Activated CD4-positive, alpha-beta memory T cell treated with anti-CD3 and anti-CD28 coated beads for 36 hours (primary cell): ENCODE data around the gene DCTN2. TPM values are rescaled to one million over a fixed set of nuclear protein-coding genes. Genes with fewer than 3 reads are reported as not detected.

Source experiments
- CTCF ChIA-PET: fragments of 350-600 bp; sonication (Branson Sonifier 250); formaldehyde crosslinking; loops from one replicate; lab custom pipeline; 2021; ENCODE audit warnings: antibody characterized with exemption, inconsistent platforms; lab: Charles Lee
- POLR2A ChIA-PET: fragments of 350-600 bp; sonication (Branson Sonifier 250); formaldehyde crosslinking; loops from one replicate; lab custom pipeline; 2021; ENCODE audit warnings: antibody characterized with exemption; lab: Charles Lee
- DNase-seq: peaks from one replicate; pipeline ENCODE4 v3.0.0-alpha.2; 2020
- H3K27ac Mint-ChIP-seq: one replicate; pipeline ENCODE4 v1.8.0; 2021; ENCODE audit warnings: mixed read lengths
- H3K27me3 Mint-ChIP-seq: one replicate; pipeline ENCODE4 v1.8.0; 2021; ENCODE audit warnings: mixed read lengths
- H3K36me3 Mint-ChIP-seq: one replicate; pipeline ENCODE4 v1.8.0; 2021; ENCODE audit warnings: mixed read lengths
- H3K4me1 Mint-ChIP-seq: one replicate; pipeline ENCODE4 v1.8.0; 2021; ENCODE audit warnings: low read depth, mixed read lengths
- H3K4me3 Mint-ChIP-seq: one replicate; pipeline ENCODE4 v1.8.0; 2021; ENCODE audit warnings: mild to moderate bottlenecking, mixed read lengths
- H3K9me3 Mint-ChIP-seq: one replicate; pipeline ENCODE4 v1.8.0; 2021; ENCODE audit warnings: mixed read lengths
- intact Hi-C: fragments of 100-400 bp; cut with micrococcal nuclease; formaldehyde crosslinking; loops from one replicate; pipeline ENCODE4 v1.15.1; 2023
- total RNA-seq, 2 experiments: library from RNA; stranded (reverse); gene quantifications; one replicate each; pipeline ENCODE4 v1.2.3, GENCODE V29; 2021

DCTN2 gene
- total RNA-seq, 2 experiments from 2014 or later = 81.0 to 85.2 TPM

DNA sequence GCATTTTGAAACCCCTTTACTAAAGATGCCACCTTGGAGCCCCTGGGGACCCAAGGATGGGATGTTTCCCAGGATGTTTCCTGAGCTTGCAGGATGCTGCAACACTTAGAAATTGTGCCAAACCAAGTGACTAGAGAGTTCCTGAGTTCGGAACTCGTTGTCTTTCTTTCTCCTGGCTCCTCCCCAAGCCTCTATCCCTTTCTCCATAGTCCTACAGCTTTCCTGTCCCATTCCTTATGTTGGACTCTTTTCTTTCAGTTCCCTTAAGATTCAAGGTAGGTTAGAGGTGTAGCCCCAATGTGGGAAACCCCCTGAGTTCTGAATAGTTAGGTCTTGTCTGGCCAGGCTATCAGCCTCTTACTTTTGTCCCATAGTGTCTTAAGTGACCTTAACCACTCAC is 1.5 kb upstream of the DCTN2 start:
- peaks cover 46% of the 10 kb centered on the region for H3K4me1 Mint-ChIP-seq
- H3K27me3 Mint-ChIP-seq = peaks cover 5% of the 10 kb centered on the region
- H3K4me3 Mint-ChIP-seq = no peak overlapping the region
- no peak overlapping the region for H3K27ac Mint-ChIP-seq
- no peaks in the 10 kb centered on the region for H3K9me3 Mint-ChIP-seq
- intact Hi-C loops = loop anchor here (5.0 kb wide), 1 partner anchor 194 kb away; no protein-coding TSS in a partner anchor
- ChIA-PET POLR2A (no interaction called here), CTCF (no interaction called here)
- peaks cover 13% of the 10 kb centered on the region for H3K36me3 Mint-ChIP-seq
- DNase-seq = no peak

DNA sequence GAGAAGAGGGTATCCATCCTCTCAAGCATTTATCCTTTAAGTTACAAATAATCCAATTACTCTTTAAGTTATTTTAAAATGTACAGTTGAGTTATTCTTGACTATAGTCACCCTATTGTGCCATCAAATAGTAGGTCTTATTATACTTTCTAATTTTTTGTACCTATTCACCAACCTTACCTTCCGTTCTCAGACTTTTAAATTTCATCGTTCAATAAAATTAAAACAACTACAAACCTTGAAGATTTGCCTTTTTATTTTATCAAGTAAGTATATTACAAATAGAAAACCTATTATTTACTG is 972 bp upstream of the DCTN2 start:
- H3K36me3 Mint-ChIP-seq = peaks cover 13% of the 10 kb centered on the region
- no peak overlapping the region for H3K27ac Mint-ChIP-seq
- no peaks in the 10 kb centered on the region for H3K9me3 Mint-ChIP-seq
- H3K27me3 Mint-ChIP-seq = peaks cover 5% of the 10 kb centered on the region
- peaks cover 49% of the 10 kb centered on the region for H3K4me1 Mint-ChIP-seq
- no peak overlapping the region for H3K4me3 Mint-ChIP-seq
- intact Hi-C loops = loop anchor here (5.0 kb wide), 1 partner anchor 194 kb away; no protein-coding TSS in a partner anchor
- no peak for DNase-seq
- POLR2A ChIA-PET = no interaction called here
- CTCF ChIA-PET = no interaction called here

DNA sequence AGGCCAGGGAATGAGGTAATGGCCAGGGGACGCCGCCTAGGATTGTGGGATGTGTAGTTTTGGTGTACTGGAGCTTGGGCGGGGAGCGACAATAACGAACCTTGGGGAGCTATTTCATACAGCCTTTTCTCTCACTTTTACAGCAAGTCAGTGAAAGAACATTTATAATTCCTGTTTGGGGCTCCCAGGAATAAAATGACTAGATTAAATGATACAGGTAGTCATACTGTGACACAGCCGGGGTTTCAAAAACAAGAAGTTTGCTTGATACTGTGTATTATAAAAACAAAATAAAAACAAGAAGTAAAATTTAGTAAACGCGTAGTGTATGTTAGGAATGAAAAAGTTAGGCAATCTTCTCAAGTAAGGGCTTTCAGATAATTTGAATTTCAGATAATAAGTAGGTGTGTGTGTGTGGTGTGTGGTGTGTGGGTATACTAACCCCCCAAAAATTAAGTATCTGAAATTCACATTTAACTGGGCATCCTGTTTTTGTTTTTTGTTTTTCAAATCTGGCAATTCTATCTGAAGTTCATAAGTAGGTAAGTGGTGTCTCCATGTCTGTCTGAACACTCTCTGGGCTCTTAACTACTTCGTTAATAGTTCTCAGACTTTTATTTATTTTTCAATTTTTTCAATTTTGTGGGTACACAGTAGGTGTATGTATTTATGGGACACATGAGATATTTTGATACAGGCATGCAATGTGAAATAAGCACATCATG is 458 bp upstream of the DCTN2 start:
- POLR2A ChIA-PET = interaction anchor here (0.6 to 1.8 kb wide), 6 partner anchors 12 to 44 kb away, joined by 3 to 7 read pairs (median 4); partner anchors contain the start of genes DDIT3 and MBD6
- CTCF ChIA-PET = interaction anchor here (1.0 to 2.2 kb wide), 6 partner anchors 22 to 88 kb away, joined by 3 to 10 read pairs (median 4); partner anchors contain the start of gene GLI1
- intact Hi-C loops = loop anchor here (1.0 to 5.0 kb wide), 6 partner anchors 25 to 195 kb away; partner anchors contain the start of genes ARHGAP9, MBD6 and PIP4K2C
- Mint-ChIP-seq H3K36me3 (peaks cover 13% of the 10 kb centered on the region), H3K4me1 (peaks cover 49% of the 10 kb centered on the region), H3K4me3 (peak overlapping the region; percentile 97), H3K27me3 (peaks cover 5% of the 10 kb centered on the region), H3K27ac (no peak overlapping the region), H3K9me3 (no peaks in the 10 kb centered on the region)
- DNase-seq = no peak

DNA sequence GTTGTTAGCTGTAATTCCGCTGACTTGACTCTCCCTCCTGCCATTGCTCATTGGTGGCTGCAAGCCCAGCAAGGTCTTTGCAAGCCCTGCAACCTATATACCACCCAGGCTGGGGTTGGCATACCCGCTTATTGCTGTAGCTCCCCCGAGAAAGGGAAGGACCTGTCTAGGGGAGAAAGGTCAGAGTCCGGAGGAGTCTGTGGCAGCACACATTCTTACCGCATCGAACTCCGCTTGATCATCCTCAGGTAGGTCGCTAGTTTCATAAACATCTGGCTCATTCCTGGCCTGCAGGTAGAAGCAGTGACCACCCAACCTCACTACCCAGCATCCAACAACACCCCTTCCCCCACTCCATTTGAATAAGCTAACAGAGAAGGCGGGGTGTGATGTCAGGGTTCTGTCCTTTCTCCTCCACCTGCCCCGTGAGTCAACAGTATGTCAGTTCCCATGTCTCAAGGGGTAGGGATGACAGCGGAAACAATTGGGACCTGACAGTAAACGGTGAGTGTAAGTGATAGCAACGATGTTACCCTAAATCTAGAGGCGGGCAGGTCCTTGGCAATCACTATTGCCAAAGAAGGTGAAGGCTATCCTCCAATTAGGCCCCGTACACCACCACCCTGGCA is 1.1 kb downstream of the DCTN2 start:
- peaks cover 17% of the 10 kb centered on the region for H3K36me3 Mint-ChIP-seq
- POLR2A ChIA-PET = interaction anchor here (1.2 to 1.8 kb wide), 4 partner anchors 10 to 26 kb away, joined by 4 to 8 read pairs (median 6); partner anchors contain the start of genes DDIT3 and MBD6
- H3K9me3 Mint-ChIP-seq = no peaks in the 10 kb centered on the region
- H3K4me1 Mint-ChIP-seq = peaks cover 49% of the 10 kb centered on the region
- CTCF ChIA-PET = interaction anchor here (1.2 to 2.2 kb wide), 5 partner anchors 9 to 46 kb away, joined by 3 to 10 read pairs (median 6); no protein-coding TSS in a partner anchor
- peak; percentile 40 for DNase-seq
- peak overlapping the region; percentile 87 for H3K27ac Mint-ChIP-seq
- H3K27me3 Mint-ChIP-seq = peaks cover 5% of the 10 kb centered on the region
- intact Hi-C loops = loop anchor here (2.0 to 5.0 kb wide), 5 partner anchors 45 to 196 kb away; partner anchors contain the start of genes ARHGAP9 and PIP4K2C
- peak overlapping the region; percentile 97 for H3K4me3 Mint-ChIP-seq

DNA sequence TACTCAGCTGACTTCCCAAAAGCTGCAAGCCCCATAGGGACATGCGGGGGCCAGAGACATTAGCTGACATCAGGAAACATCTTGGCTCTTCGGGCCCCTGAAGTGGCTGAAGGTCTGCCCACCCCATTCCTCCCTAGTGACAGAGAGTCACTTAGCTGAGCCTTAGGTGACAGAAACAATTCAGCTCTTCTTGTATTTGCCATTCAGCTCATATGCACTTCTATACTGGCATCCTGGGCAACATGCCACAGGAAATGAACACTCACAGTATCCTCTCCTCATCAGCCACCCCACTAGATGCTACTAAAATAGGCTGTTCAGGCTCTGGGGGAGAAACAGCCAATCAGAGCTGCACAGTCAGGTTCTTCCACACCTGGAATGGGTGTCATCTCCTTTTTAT is 3.4 kb downstream of the DCTN2 start:
- no peak overlapping the region for H3K27ac Mint-ChIP-seq
- ChIA-PET CTCF (interaction anchor here (1.1 kb wide), 1 partner anchor 40 kb away, joined by 10 read pairs; no protein-coding TSS in a partner anchor), POLR2A (interaction anchor here (1.6 kb wide), 1 partner anchor 19 kb away, joined by 5 read pairs; no protein-coding TSS in a partner anchor)
- H3K27me3 Mint-ChIP-seq = peaks cover under 1% of the 10 kb centered on the region
- H3K9me3 Mint-ChIP-seq = no peaks in the 10 kb centered on the region
- H3K4me1 Mint-ChIP-seq = peaks cover 33% of the 10 kb centered on the region
- no peak overlapping the region for H3K4me3 Mint-ChIP-seq
- no peak for DNase-seq
- intact Hi-C loops = no loop called here
- H3K36me3 Mint-ChIP-seq = peaks cover 22% of the 10 kb centered on the region

DNA sequence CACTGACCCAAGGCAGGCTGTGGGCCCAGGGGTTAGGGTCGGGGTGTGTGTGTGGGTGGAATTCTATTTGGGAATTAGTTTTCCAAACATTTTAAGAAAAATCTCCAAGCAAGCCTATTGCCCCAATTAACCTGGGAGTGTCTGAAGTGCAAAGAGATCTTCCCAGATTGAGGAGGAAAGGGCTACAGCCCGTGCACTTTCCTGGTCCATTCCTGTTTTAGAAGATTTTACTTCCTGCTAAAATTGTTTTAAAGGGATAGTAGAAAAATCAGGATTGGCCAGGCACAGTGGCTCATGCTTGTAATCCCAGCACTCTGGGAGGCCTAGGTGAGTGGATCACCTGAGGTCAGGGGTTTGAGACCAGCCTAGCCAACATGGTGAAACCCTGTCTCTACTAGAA is 5.3 kb downstream of the DCTN2 start:
- H3K27ac Mint-ChIP-seq = no peak overlapping the region
- H3K27me3 Mint-ChIP-seq = no peaks in the 10 kb centered on the region
- H3K9me3 Mint-ChIP-seq = no peaks in the 10 kb centered on the region
- intact Hi-C loops = no loop called here
- POLR2A ChIA-PET = no interaction called here
- peaks cover 22% of the 10 kb centered on the region for H3K36me3 Mint-ChIP-seq
- peaks cover 25% of the 10 kb centered on the region for H3K4me1 Mint-ChIP-seq
- CTCF ChIA-PET = interaction anchor here (2.0 kb wide), 1 partner anchor 42 kb away, joined by 8 read pairs; no protein-coding TSS in a partner anchor
- DNase-seq = no peak
- no peak overlapping the region for H3K4me3 Mint-ChIP-seq

DNA sequence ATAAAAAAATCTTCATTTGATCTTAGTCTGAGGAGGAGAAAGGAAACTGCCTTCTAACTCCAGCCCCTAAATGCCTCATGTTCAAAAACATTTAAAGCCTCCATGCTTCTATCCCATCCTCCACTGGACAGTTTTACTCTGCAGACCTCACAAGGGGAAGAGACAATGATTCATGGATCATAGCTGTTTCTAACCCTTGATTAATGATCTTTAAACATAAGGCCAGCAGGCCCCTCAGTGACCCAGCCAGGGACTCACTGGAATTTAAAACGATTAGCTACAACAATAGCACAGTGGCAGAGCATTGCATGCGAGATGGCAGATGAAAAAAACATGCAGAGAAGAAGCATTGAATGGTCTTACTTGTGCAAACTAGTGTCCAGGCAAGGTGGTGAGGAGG is 6.0 kb downstream of the DCTN2 start:
- intact Hi-C loops = no loop called here
- Mint-ChIP-seq H3K9me3 (no peaks in the 10 kb centered on the region), H3K4me3 (no peak overlapping the region), H3K4me1 (peaks cover 23% of the 10 kb centered on the region), H3K27me3 (no peaks in the 10 kb centered on the region), H3K36me3 (peaks cover 17% of the 10 kb centered on the region), H3K27ac (no peak overlapping the region)
- DNase-seq = no peak
- ChIA-PET CTCF (interaction anchor here (2.0 kb wide), 1 partner anchor 42 kb away, joined by 8 read pairs; no protein-coding TSS in a partner anchor), POLR2A (no interaction called here)

DNA sequence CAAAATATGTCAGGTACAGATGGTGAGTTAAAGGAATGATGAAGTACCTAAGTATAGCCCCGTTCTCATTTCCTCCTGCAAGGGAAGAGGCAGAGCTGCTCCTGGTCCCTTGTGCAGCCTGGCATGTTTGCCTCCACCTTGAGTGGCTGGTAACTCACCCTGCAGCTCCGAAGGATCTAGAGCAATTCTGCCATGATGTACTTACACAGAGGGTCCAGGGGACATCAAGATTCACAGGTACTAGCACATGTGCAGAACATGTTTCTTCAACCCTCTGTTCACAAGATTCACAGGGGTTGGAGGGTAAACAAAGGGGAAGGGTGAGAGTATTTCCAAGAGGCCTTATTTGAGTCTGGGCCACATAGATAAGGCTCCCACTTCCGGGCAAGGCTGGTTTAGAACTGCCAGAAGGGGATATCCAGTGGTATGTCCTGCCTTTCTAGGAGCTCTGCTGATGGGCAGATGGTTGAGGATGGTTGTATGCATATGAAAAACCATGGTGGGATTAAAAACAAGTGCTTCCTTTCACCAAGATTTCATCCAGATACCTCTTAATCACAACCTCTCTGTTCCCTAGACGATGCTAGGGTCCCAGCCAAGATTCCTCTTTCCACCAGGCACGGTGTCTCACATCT is 7.7 kb downstream of the DCTN2 start:
- Mint-ChIP-seq H3K36me3 (peaks cover 15% of the 10 kb centered on the region), H3K4me3 (no peak overlapping the region), H3K27me3 (no peaks in the 10 kb centered on the region), H3K9me3 (no peaks in the 10 kb centered on the region), H3K4me1 (peaks cover 9% of the 10 kb centered on the region), H3K27ac (no peak overlapping the region)
- POLR2A ChIA-PET = interaction anchor here (1.2 kb wide), 1 partner anchor 16 kb away, joined by 6 read pairs; no protein-coding TSS in a partner anchor
- no peak for DNase-seq
- CTCF ChIA-PET = interaction anchor here (0.8 to 1.2 kb wide), 2 partner anchors 44 to 476 kb away, joined by 3 to 5 read pairs; no protein-coding TSS in a partner anchor
- intact Hi-C loops = no loop called here

DNA sequence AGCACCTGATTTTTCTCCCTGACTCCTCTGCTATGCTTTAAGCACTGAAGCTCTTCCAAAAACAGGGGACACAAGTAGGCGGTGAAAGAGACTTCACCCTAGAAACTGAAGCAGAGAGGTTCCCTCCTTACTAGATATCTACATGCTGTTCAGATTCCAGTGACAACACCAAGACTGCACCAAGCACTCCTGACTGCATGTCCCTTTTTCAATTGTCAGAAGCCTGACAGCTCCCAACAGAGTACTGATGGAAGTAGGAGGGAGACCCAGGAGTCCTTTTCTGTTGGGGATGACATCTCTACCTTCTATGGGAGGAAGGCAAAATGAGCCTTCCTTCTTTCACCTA is 10.4 kb downstream of the DCTN2 start:
- ChIA-PET CTCF (interaction anchor here (1.1 kb wide), 1 partner anchor 89 kb away, joined by 3 read pairs; no protein-coding TSS in a partner anchor), POLR2A (interaction anchor here (1.5 kb wide), 2 partner anchors 10 kb away, joined by 3 to 6 read pairs; partner anchors contain the start of gene DCTN2)
- Mint-ChIP-seq H3K4me3 (no peak overlapping the region), H3K4me1 (no peaks in the 10 kb centered on the region), H3K36me3 (peaks cover 34% of the 10 kb centered on the region), H3K27me3 (no peaks in the 10 kb centered on the region), H3K9me3 (no peaks in the 10 kb centered on the region), H3K27ac (no peak overlapping the region)
- intact Hi-C loops = no loop called here
- DNase-seq = no peak

DNA sequence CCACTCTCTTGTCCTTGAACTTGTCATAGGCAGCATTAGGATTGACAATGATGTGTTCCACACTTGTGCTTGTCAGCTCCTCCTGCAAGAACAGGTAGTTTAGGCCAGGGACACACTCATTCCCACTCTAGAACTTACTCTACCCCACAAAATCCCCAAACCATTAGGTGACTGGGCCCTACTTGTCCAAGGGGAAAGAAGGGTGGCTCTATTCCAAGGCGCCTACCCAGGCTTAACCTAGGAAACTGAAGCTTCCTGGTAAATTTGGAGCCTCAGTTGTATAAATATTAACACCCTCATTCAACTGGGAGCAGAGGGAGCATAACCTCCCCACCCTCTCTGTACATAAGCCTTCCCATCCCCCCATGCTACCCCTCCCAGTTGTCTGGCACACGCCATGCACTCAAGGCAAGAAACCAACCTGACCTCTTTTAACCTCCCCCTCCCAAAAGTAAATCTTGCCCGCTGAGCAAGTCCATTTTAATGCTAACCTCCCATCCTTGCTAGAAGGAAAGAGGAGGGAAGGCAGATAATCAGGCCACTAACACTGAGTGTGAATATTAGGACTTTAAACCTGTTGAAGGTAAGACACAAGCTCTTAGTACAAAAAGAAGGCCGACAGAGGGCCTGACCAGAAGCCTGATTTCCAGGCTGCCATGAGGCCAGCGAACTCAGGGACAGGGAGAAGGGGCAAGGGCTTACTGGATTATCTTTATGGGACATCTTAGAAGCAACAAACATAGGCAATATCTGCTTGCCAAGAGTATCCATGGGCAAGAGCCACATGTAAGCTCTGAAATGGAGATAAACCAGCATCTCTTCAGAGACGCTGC is 11.0 kb downstream of the DCTN2 start:
- H3K27ac Mint-ChIP-seq = no peak overlapping the region
- ChIA-PET POLR2A (interaction anchor here (1.5 kb wide), 2 partner anchors 9 to 11 kb away, joined by 3 to 6 read pairs; partner anchors contain the start of gene DCTN2), CTCF (no interaction called here)
- intact Hi-C loops = no loop called here
- H3K27me3 Mint-ChIP-seq = no peaks in the 10 kb centered on the region
- H3K4me1 Mint-ChIP-seq = no peaks in the 10 kb centered on the region
- no peak for DNase-seq
- no peaks in the 10 kb centered on the region for H3K9me3 Mint-ChIP-seq
- peaks cover 31% of the 10 kb centered on the region for H3K36me3 Mint-ChIP-seq
- H3K4me3 Mint-ChIP-seq = no peak overlapping the region
